ENCODE data around the gene DNAJC27.

The DNAJC27 gene

GRCh38 chr2:24924266-24924665 lies 47.5 kb downstream of the DNAJC27 start:
- Histone ChIP-seq H3K9me3 (ENCODE audit: control insufficient read depth, low read length) (no peaks in the 10 kb centered on the region), H3K9ac (ENCODE audit: low read length) (no peak overlapping the region), H3K4me1 (ENCODE audit: control insufficient read depth, insufficient read depth, low read length) (peaks cover 17% of the 10 kb centered on the region), H3K27me3 (replicated peaks; ENCODE audit: control insufficient read depth, insufficient read depth, low read length) (no peaks in the 10 kb centered on the region), H3K4me3 (ENCODE audit: low read length) (no peak overlapping the region), H3K36me3 (ENCODE audit: control insufficient read depth, insufficient read depth, low read length, severe bottlenecking) (no peaks in the 10 kb centered on the region)
- DNase-seq (ENCODE audit: low read depth): no peak

DNA sequence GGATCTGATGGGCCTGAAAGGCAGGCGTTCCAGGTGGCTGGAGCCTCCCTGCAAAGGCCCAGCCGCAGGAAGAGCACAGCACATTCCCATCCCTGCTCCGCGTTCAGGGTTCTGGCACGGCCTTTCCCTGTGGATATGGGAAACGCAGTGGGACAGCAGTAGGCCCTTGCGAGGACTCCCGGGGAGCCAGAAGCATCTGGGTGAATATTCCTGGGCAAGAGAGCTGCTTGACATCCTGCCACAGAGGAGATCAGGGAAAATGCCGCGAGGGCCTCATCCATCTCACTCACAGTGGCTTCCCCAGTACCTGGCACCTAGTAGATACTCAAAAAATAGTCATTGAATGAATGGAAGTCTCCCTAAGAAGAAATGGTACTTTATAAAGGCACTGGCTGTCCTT lies 48.6 kb downstream of the DNAJC27 start:
- no peak overlapping the region for H3K4me3 ChIP-seq (ENCODE audit: low read length)
- H3K36me3 ChIP-seq (ENCODE audit: control insufficient read depth, insufficient read depth, low read length, severe bottlenecking): no peaks in the 10 kb centered on the region
- peaks cover 28% of the 10 kb centered on the region for H3K4me1 ChIP-seq (ENCODE audit: control insufficient read depth, insufficient read depth, low read length)
- H3K9me3 ChIP-seq (ENCODE audit: control insufficient read depth, low read length): no peaks in the 10 kb centered on the region
- DNase-seq (ENCODE audit: low read depth): no peak
- H3K9ac ChIP-seq (ENCODE audit: low read length): no peak overlapping the region
- no peaks in the 10 kb centered on the region for H3K27me3 ChIP-seq (replicated peaks; ENCODE audit: control insufficient read depth, insufficient read depth, low read length)

DNA sequence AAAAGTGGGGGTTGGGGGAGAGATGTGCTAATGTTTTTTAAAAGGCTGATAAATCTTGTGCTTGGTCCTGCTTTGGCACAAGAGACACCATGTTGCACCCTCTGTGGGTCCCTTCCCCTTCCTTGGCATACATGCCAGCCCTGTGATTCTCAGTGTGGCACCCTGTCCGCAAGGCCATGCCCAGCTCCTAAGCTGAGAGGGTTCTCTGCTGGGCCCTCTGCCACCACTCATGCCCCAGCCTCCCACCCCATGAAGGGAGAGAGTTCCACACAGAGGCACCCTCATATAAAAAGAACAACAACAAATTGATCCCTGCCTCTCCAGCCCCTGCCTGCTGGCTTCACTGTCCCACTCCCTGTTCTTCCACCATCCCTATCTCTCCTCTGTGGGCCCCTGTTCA lies 49.2 kb downstream of the DNAJC27 start:
- Histone ChIP-seq H3K36me3 (ENCODE audit: control insufficient read depth, insufficient read depth, low read length, severe bottlenecking) (no peaks in the 10 kb centered on the region), H3K27me3 (replicated peaks; ENCODE audit: control insufficient read depth, insufficient read depth, low read length) (no peaks in the 10 kb centered on the region), H3K4me3 (ENCODE audit: low read length) (no peak overlapping the region)

DNA sequence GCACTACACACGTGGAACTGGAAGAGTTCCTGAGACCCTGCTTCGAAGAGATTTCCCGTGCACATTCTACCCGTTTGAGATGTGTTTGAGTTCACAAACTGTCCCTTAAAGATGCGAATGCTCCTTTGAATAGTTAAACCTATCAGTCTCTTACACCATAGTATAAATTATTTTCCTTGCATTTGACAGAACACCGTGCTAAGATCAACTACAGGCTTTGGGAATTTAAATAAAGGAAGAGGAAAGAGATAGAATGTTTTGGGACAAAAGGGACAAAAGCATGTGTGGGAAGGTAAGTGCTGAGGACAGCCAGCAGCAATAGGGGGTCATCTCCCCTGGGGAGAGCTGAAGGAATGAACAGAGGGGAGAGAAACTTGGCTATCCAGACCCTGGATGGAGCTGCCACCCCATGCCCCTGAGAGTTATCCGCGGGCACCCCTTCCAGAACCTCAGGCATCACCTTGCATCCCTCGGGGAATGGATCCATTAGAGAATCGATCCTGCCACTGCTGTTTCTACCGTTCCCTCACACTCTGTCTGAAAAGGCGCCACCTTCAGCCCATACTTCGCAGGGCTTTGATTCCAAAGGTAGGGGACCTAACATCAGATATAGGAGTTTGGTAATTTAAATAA lies 50.8 kb downstream of the DNAJC27 start:
- DNase-seq (ENCODE audit: low read depth): no peak
- Histone ChIP-seq H3K4me3 (ENCODE audit: low read length) (peak overlapping the region; percentile 72), H3K9ac (ENCODE audit: low read length) (peak overlapping the region; percentile 50)

More for the DNA sequence above, 49.2 kb downstream of the DNAJC27 start:
- no peak for DNase-seq (ENCODE audit: low read depth)
- peaks cover 34% of the 10 kb centered on the region for H3K4me1 ChIP-seq (ENCODE audit: control insufficient read depth, insufficient read depth, low read length)
- H3K9me3 ChIP-seq (ENCODE audit: control insufficient read depth, low read length): no peaks in the 10 kb centered on the region
- no peak overlapping the region for H3K9ac ChIP-seq (ENCODE audit: low read length)

DNA sequence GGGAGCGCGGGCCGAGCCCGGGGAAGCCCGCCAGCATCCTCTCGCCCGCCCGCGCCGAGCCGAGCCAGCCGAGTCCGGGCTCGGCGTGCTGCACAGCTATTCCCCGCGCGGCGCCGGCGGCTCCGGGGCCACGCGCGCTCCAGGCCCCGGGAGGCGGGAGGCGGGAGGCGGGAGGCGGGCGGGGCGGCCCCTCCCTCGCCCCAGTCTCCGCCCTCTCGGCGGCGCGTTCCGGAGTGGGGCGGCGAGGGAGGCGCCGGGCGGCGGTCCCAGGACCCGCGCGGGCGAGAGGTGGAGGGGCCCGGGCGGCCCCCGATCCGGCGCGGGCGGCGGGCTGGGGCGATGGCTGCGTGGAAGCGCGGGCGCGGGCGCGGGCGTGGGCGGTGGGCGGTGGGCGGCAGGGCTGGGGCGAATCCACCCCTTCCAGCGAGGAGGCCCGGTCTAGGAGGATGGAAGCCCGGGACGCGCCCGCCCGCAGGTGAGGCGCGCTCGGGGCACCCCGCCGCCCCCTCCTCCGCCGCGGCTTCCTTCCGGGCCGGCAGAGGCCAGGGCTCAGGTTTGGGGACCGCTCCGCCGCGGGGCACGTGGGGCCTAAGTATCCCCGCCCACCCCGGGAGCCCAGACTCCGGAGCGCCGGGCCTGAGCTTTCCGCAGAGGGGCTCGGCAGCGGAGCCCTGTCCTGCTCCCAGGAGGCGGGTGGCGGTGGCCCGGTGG lies 51.5 kb downstream of the DNAJC27 start, which contains the start of gene ADCY3:
Gene ADCY3 (minus strand): TSS at position 140 of the 711 bp plus-strand sequence. CDS start 1,250 bp downstream, outside the sequence.
- Histone ChIP-seq H3K27me3 (replicated peaks; ENCODE audit: control insufficient read depth, insufficient read depth, low read length) (no peaks in the 10 kb centered on the region), H3K36me3 (ENCODE audit: control insufficient read depth, insufficient read depth, low read length, severe bottlenecking) (no peaks in the 10 kb centered on the region), H3K9ac (ENCODE audit: low read length) (peak within 1 kb of the TSS; percentile 90), H3K9me3 (ENCODE audit: control insufficient read depth, low read length) (no peaks in the 10 kb centered on the region), H3K4me3 (ENCODE audit: low read length) (peak within 1 kb of the TSS; percentile 86), H3K4me1 (ENCODE audit: control insufficient read depth, insufficient read depth, low read length) (peaks cover 36% of the 10 kb centered on the region)
- peak; percentile 87 for DNase-seq (ENCODE audit: low read depth)

More for the DNA sequence above, 50.8 kb downstream of the DNAJC27 start:
- no peaks in the 10 kb centered on the region for H3K9me3 ChIP-seq (ENCODE audit: control insufficient read depth, low read length)
- no peaks in the 10 kb centered on the region for H3K36me3 ChIP-seq (ENCODE audit: control insufficient read depth, insufficient read depth, low read length, severe bottlenecking)
- no peaks in the 10 kb centered on the region for H3K27me3 ChIP-seq (replicated peaks; ENCODE audit: control insufficient read depth, insufficient read depth, low read length)
- peaks cover 34% of the 10 kb centered on the region for H3K4me1 ChIP-seq (ENCODE audit: control insufficient read depth, insufficient read depth, low read length)

- peaks cover 36% of the 10 kb centered on the region for H3K4me1 ChIP-seq (ENCODE audit: control insufficient read depth, insufficient read depth, low read length)
- H3K36me3 ChIP-seq (ENCODE audit: control insufficient read depth, insufficient read depth, low read length, severe bottlenecking): no peaks in the 10 kb centered on the region
- no peak for DNase-seq (ENCODE audit: low read depth)
- peak overlapping the region; percentile 90 for H3K9ac ChIP-seq (ENCODE audit: low read length)
- H3K4me3 ChIP-seq (ENCODE audit: low read length): peak overlapping the region; percentile 86
- no peaks in the 10 kb centered on the region for H3K27me3 ChIP-seq (replicated peaks; ENCODE audit: control insufficient read depth, insufficient read depth, low read length)
- H3K9me3 ChIP-seq (ENCODE audit: control insufficient read depth, low read length): no peaks in the 10 kb centered on the region
These were observed 52.2 kb downstream of the DNAJC27 start for GRCh38 chr2:24919506-24920097.

DNA sequence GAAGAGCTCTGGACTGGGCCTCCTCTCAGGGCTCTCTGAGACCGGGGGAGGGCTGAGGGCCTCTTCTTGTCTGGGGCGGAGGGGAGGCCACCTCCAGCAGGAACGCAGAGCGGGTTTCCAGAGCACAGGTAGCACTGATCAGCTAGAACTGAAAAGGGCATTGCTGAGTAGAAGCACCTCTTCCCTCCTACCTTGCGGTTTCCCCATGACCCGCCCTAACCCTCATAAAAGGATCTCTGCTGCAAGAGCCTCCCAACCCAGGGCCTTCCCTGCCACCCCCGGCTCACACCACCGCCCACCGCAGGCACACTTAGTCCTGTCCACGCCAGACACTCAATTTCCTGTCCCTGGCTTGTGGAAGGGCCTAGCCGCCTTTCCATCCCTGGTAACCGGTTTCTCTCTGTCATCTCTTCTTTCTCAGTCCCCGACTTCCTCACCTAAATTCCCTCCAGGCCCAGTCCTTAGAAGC lies 52.7 kb downstream of the DNAJC27 start:
- Histone ChIP-seq H3K9ac (ENCODE audit: low read length) (peak overlapping the region; percentile 90), H3K9me3 (ENCODE audit: control insufficient read depth, low read length) (no peaks in the 10 kb centered on the region), H3K27me3 (replicated peaks; ENCODE audit: control insufficient read depth, insufficient read depth, low read length) (no peaks in the 10 kb centered on the region), H3K4me3 (ENCODE audit: low read length) (peak overlapping the region; percentile 86), H3K36me3 (ENCODE audit: control insufficient read depth, insufficient read depth, low read length, severe bottlenecking) (no peaks in the 10 kb centered on the region), H3K4me1 (ENCODE audit: control insufficient read depth, insufficient read depth, low read length) (peaks cover 36% of the 10 kb centered on the region)
- peak; percentile 48 for DNase-seq (ENCODE audit: low read depth)

DNA sequence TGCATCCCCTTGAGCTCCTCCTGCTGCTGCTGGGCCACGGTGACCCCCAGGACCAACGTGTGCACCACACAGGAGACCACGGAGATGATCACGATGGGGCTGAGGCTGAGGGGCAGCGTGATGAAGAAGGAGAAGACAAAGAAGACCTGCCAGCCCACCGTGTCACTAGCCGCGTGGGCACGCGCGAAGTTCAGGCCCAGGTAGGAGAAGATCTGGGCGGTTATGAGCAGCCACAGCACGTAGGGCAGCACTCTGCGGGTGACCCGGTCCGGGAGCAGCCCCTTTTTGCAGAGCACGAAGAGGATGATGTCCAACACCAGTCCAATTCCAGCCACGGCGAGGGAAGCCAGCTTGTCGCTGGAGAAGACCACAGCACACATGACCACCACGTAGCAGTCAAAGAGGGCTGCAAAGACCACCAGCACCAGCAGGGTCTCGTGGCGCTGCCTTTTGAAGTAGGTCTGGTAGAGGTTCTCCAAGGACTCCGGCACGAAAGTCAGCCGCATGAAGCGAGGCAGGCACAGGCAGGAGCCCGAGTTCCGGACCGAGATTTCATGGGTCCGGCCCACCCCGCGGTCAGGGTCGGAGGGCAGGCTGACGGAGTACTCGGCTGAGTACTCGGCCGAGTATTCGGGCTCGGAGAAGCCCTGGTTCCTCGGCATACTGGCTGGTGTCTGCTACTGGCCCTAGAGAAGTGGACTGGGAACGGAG lies 53.3 kb downstream of the DNAJC27 start:
- H3K9ac ChIP-seq (ENCODE audit: low read length): peak overlapping the region; percentile 90
- DNase-seq (ENCODE audit: low read depth): no peak
- H3K4me3 ChIP-seq (ENCODE audit: low read length): peak overlapping the region; percentile 86
- no peaks in the 10 kb centered on the region for H3K36me3 ChIP-seq (ENCODE audit: control insufficient read depth, insufficient read depth, low read length, severe bottlenecking)
- H3K27me3 ChIP-seq (replicated peaks; ENCODE audit: control insufficient read depth, insufficient read depth, low read length): no peaks in the 10 kb centered on the region
- H3K4me1 ChIP-seq (ENCODE audit: control insufficient read depth, insufficient read depth, low read length): peaks cover 39% of the 10 kb centered on the region
- no peaks in the 10 kb centered on the region for H3K9me3 ChIP-seq (ENCODE audit: control insufficient read depth, low read length)

DNA sequence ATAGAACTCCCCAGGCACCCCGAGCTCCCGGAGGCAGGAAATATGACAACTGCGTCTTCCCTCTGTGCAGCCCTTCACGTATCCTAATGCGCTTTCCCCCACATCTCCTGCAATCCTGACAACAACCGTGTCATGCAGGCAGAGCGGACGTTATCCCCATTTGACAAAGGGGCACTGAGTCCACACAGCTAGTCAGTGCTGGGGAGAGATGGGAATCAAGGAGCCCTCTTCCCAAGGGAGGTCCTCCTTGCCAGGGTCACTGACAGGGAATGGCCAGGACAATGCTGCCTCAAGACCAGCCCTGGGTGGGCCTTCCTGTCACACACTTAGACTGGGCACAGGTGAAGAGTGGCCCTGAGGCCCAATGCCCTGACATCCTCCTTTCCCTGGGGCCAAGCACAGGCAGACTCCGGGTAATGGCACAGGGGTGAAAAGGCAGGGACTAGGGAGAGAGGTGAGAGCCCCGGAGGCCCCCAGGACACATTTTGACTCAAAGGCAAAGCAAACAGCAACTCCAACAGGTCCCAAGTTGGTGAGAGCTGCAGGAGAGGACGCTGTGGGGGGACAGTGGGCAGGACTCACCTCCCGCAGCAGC lies 53.9 kb downstream of the DNAJC27 start:
- peaks cover 41% of the 10 kb centered on the region for H3K4me1 ChIP-seq (ENCODE audit: control insufficient read depth, insufficient read depth, low read length)
- no peaks in the 10 kb centered on the region for H3K36me3 ChIP-seq (ENCODE audit: control insufficient read depth, insufficient read depth, low read length, severe bottlenecking)
- H3K4me3 ChIP-seq (ENCODE audit: low read length): peak overlapping the region; percentile 86
- no peaks in the 10 kb centered on the region for H3K27me3 ChIP-seq (replicated peaks; ENCODE audit: control insufficient read depth, insufficient read depth, low read length)
- no peak for DNase-seq (ENCODE audit: low read depth)
- H3K9ac ChIP-seq (ENCODE audit: low read length): peak overlapping the region; percentile 13
- H3K9me3 ChIP-seq (ENCODE audit: control insufficient read depth, low read length): no peaks in the 10 kb centered on the region

DNA sequence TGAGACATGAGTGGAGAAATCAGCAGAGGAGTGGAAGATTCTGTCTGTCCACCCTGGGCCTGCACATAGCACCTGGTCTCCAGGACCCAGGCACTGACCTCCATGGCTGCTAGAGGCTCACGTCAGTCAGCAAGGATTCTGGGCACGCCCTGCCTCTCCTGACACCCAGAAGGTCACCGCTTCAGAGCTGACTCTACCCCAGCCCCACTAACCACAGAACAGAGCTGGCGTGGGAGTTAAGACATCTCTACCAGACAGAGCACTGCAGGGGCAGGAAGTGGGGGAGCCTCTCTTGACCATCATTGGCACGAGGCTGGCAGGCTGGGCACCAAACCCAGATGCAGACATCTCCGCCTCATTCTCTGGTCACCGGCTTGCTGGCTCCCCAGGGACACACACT lies 54.7 kb downstream of the DNAJC27 start:
- Histone ChIP-seq H3K4me3 (ENCODE audit: low read length) (peak overlapping the region; percentile 86), H3K9ac (ENCODE audit: low read length) (peak overlapping the region; percentile 47), H3K9me3 (ENCODE audit: control insufficient read depth, low read length) (no peaks in the 10 kb centered on the region), H3K27me3 (replicated peaks; ENCODE audit: control insufficient read depth, insufficient read depth, low read length) (no peaks in the 10 kb centered on the region), H3K36me3 (ENCODE audit: control insufficient read depth, insufficient read depth, low read length, severe bottlenecking) (no peaks in the 10 kb centered on the region), H3K4me1 (ENCODE audit: control insufficient read depth, insufficient read depth, low read length) (peaks cover 41% of the 10 kb centered on the region)
- DNase-seq (ENCODE audit: low read depth): peak; percentile 31

All from adipocyte (in vitro differentiated cells).